Medulla oblongata (tissue), 1 donor: Measurements from ENCODE around the gene TMEM218.
"Not testable (repeated sequence)": the region's sequence is repeated elsewhere in the genome, so short reads cannot be mapped to it uniquely, and the experiment has no call there.

Experiments used
- DNase-seq: peaks from one replicate; pipeline ENCODE4 v3.0.0-alpha.2; 2015; ENCODE audit errors: extremely low spot score

The TMEM218 gene

DNA sequence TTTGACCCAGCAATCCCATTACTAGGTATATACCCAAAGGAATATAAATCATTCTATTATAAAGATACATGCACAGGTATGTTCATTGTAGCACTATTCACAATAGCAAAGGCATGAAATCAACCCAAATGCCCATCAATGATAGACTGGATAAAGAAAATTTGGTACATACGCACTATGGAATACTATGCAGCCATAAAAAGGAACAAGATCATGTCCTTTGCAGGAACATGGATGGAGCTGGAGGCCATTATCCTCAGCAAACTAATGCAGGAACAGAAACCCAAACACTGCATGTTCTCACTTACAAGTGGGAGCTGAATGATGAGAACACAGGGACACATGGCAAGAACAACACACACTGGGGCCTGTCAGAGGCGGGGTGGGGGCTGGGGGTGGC, 55.3 kb downstream of the TMEM218 start:
- not testable (repeated sequence) for DNase-seq

DNA sequence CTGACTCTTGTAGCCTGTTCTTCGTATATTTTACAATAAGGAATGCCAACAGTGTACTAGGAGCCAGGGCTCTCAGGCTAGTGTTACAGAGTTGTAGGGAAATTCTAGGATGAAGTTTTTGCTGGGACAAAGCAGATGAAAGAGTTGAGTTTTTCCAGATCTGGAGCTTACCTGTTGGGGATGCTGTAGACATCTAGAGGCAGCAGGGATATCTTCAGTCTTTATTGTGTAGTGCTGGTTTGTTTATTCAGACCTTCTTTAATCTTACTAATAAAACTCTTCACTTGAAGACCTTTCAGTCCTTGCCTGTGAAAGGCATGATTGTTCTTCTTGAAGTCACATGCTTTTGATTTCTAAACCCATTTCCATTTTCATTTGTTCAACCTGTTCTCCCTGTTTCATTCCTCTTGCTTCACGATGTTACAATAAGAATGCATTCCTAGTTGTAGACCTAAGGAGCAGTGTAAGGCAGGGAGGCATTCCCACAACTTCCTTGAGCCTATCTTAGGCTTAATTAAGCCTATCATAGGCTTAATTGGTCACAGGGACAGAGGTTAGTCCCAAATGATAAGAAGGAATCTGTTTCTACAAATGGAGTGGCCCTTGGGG, 56.2 kb downstream of the TMEM218 start:
- no peak for DNase-seq

DNA sequence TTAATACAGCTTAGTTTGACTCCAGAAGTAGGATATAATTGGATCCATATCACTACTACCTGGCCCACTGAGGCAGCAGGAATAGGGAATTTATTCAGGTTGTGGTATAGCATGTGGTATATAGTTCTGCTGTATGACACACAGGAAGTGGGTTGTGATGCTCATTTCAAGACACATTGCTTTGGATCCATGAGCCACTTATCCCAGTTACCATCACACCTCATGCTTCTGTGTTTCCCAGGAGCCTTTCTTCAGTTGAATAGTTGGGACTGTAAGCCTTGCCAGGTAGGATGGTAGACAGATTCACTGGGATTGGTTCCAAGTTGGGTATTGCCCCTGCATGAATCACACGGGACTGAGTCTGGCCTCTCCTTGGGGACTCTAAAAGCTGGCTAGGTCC, 58.3 kb downstream of the TMEM218 start:
- DNase-seq = no peak

DNA sequence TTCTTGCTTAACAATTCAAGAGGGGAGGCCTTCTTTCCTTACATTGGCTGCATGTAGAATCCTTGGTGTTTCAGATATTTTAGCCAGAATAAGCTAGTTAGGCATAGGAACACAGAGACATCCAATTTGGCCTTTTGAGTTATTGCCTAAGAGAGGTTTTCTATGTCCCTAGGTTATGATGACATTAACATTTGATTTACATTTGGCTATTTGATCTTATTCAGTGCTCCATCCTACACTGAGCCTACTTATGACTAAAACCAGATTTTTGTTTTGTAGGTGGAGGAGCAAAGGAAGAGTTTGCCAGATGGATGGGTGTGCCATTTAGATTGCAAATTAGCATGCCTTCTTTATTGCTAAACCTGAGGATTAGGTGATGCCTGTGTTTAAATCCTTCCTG, 59.4 kb downstream of the TMEM218 start:
- DNase-seq = no peak

DNA sequence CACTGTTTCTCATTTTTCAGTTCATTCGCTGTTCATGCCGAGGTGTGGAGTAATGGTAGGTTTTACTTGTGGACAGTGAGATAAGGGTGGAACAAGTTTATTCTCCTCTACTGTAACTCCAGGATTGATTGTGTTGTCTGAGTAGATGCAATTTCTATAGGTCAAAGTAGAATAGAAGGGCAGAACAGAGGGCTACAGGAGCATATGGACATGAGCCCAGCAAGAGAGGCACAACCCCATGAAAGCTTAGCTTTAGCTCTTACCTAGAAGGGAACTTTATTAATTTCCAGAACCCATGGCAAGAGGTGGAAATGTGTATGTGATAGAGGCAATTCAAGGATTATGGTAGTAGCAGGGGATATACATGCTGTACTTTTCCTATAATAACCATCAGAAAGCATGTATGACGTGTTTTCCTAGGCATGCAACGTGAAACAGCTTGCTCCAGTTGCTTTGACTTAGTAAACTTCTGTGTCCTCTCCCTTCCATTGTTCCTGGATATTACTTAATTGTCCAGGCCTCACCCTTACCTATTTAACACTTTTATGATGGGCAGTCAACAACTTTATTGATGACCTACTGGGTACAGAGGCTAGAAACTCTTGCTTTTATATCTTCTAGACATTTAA, 62.1 kb downstream of the TMEM218 start:
- no peak for DNase-seq
